Chondrocyte (in vitro differentiated cells): Measurements from ENCODE around the gene BARX2. TPM values are rescaled to one million over a fixed set of nuclear protein-coding genes. Genes with fewer than 3 reads are reported as not detected.

Source experiments
- DNase-seq: peaks from one replicate; pipeline ENCODE4 v3.0.0; 2021; ENCODE audit warnings: mixed read lengths, low spot score
- H3K27ac Mint-ChIP-seq: one replicate; pipeline ENCODE4 v1.8.0; 2021; ENCODE audit warnings: mild to moderate bottlenecking, moderate library complexity, mixed read lengths; ENCODE audit not compliant: unreplicated experiment
- H3K27me3 Mint-ChIP-seq: 2 replicates; pipeline ENCODE4 v1.8.0; 2021; ENCODE audit warnings: low read depth, mixed read lengths
- H3K36me3 Mint-ChIP-seq: 2 replicates; pipeline ENCODE4 v1.8.0; 2021; ENCODE audit warnings: low read depth, mixed read lengths
- H3K4me1 Mint-ChIP-seq: 2 replicates; pipeline ENCODE4 v1.8.0; 2021; ENCODE audit warnings: low read depth, mild to moderate bottlenecking, mixed read lengths
- H3K4me3 Mint-ChIP-seq: one replicate; pipeline ENCODE4 v1.8.0; 2021; ENCODE audit warnings: mild to moderate bottlenecking, moderate library complexity, mixed read lengths; ENCODE audit not compliant: unreplicated experiment
- H3K9me3 Mint-ChIP-seq: 2 replicates; pipeline ENCODE4 v1.8.0; 2021; ENCODE audit warnings: low read depth, mixed read lengths
- CTCF ChIP-seq: fragments of 200-600 bp; sonication (generic); IDR thresholded peaks from 2 replicates; pipeline ENCODE4 v1.5.0; 2021; ENCODE audit warnings: antibody characterized with exemption, mild to moderate bottlenecking, moderate library complexity
- total RNA-seq: library from RNA; stranded (reverse); gene quantifications from 3 replicates; pipeline ENCODE4 v1.2.1, GENCODE V29; 2021

Gene BARX2
- total RNA-seq, 1 donor from 2014 or later: not detected

- Mint-ChIP-seq H3K4me1 (peaks cover 4% of the 10 kb centered on the region), H3K36me3 (no peaks in the 10 kb centered on the region)
These were observed 16.2 kb downstream of the BARX2 start for GRCh38 chr11:129391821-129392220.

GRCh38 chr11:129392995-129393394, 17.3 kb downstream of the BARX2 start:
- no peak for TF ChIP-seq CTCF
- no peak for DNase-seq
- Mint-ChIP-seq H3K9me3 (peaks cover under 1% of the 10 kb centered on the region), H3K4me1 (no peaks in the 10 kb centered on the region), H3K27ac (no peak overlapping the region), H3K36me3 (no peaks in the 10 kb centered on the region), H3K27me3 (peaks cover 63% of the 10 kb centered on the region), H3K4me3 (no peak overlapping the region)

More at GRCh38 chr11:129391821-129392220, 16.2 kb downstream of the BARX2 start:
- no peak overlapping the region for H3K4me3 Mint-ChIP-seq
- no peak overlapping the region for H3K27ac Mint-ChIP-seq
- H3K27me3 Mint-ChIP-seq: peaks cover 70% of the 10 kb centered on the region
- H3K9me3 Mint-ChIP-seq: no peaks in the 10 kb centered on the region
- no peak for TF ChIP-seq CTCF
- DNase-seq: no peak

- H3K36me3 Mint-ChIP-seq: no peaks in the 10 kb centered on the region
- H3K27ac Mint-ChIP-seq: no peak overlapping the region
- H3K27me3 Mint-ChIP-seq: peaks cover 58% of the 10 kb centered on the region
- no peak for DNase-seq
- no peak overlapping the region for H3K4me3 Mint-ChIP-seq
- H3K9me3 Mint-ChIP-seq: peaks cover 6% of the 10 kb centered on the region
- no peaks in the 10 kb centered on the region for H3K4me1 Mint-ChIP-seq
- TF ChIP-seq CTCF: no peak
These were observed 19.1 kb downstream of the BARX2 start for GRCh38 chr11:129394709-129395108.

GRCh38 chr11:129395432-129395831, 19.8 kb downstream of the BARX2 start:
- H3K4me1 Mint-ChIP-seq: no peaks in the 10 kb centered on the region
- TF ChIP-seq CTCF: no peak
- DNase-seq: no peak
- H3K27me3 Mint-ChIP-seq: peaks cover 53% of the 10 kb centered on the region
- no peak overlapping the region for H3K27ac Mint-ChIP-seq
- no peaks in the 10 kb centered on the region for H3K36me3 Mint-ChIP-seq
- H3K9me3 Mint-ChIP-seq: peaks cover 6% of the 10 kb centered on the region
- no peak overlapping the region for H3K4me3 Mint-ChIP-seq

- Mint-ChIP-seq H3K27ac (no peak overlapping the region), H3K9me3 (peaks cover 6% of the 10 kb centered on the region), H3K36me3 (no peaks in the 10 kb centered on the region), H3K4me3 (no peak overlapping the region), H3K27me3 (peaks cover 51% of the 10 kb centered on the region), H3K4me1 (no peaks in the 10 kb centered on the region)
- TF ChIP-seq CTCF: no peak
- DNase-seq: no peak
These were observed 20.2 kb downstream of the BARX2 start for GRCh38 chr11:129395883-129396282.
